SK-N-SH treated with all-trans-retinoic acid at 6 μM for 48 hours (cell line): ENCODE results near the gene TTYH2.

ENCODE experiments used
- CSRNP3 ChIP-seq: fragments of 250-450 bp; sonication (Bioruptor Pico); IDR thresholded peaks from 2 replicates; pipeline ENCODE4 v1.5.1; 2021; ENCODE audit warnings: mild to moderate bottlenecking, moderate library complexity
- ESRRG ChIP-seq: fragments of 250-450 bp; sonication (Bioruptor Pico); IDR thresholded peaks from 2 replicates; pipeline ENCODE4 v1.6.1; 2021; ENCODE audit warnings: mild to moderate bottlenecking
- RARB ChIP-seq: fragments of 250-450 bp; sonication (Bioruptor Pico); IDR thresholded peaks from 2 replicates; pipeline ENCODE4 v1.8.0; 2021; ENCODE audit warnings: mild to moderate bottlenecking, moderate library complexity
- TCF4 ChIP-seq: fragments of 250-450 bp; sonication (Bioruptor Pico); IDR thresholded peaks from 2 replicates; pipeline ENCODE4 v1.8.0; 2021; ENCODE audit warnings: mild to moderate bottlenecking, moderate library complexity, borderline replicate concordance
- ZC3H10 ChIP-seq: fragments of 250-450 bp; sonication (Bioruptor Pico); IDR thresholded peaks from 2 replicates; pipeline ENCODE4 v1.5.1; 2021; ENCODE audit warnings: mild to moderate bottlenecking, moderate library complexity
- ZNF565 ChIP-seq: fragments of 450-650 bp; formaldehyde crosslinking; conservative IDR thresholded peaks from 2 replicates; pipeline ENCODE4 v1.5.0; 2020; ENCODE audit warnings: low read depth, mild to moderate bottlenecking, moderate library complexity
- TF ChIP-seq, protein P1 (sequence below): fragments of 250-450 bp; sonication (Bioruptor Pico); IDR thresholded peaks from 2 replicates; pipeline ENCODE4 v1.5.1; 2020; ENCODE audit warnings: low read depth, mild to moderate bottlenecking, moderate library complexity

DNA sequence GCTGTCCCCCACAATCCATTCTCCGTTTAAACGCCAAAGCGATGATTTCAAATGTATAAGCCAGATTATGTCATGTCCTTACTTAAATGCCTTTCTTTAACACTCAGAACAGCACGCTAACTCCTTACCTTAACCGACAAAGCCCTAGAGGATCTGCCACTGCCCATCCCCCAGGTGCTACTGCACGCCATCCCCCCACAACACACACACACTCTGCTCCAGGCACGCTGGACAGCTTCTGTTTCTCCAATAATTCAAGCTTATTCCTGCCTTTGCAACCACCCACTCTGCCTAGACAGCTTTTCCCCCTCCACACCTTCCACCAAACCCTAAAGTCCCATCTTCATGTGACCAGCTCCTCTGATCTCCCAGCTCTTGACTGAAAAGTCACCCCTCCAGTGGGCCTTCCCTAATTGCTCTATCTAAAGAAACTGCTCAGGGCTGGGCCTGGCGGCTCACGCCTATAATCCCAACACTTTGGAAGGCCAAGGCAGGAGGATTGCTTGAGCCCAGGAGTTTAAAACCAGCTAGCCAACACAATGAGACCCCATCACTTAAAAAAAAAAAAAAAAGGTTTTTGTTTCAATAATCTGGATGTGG lies 48.8 kb upstream of the TTYH2 start:
- TF ChIP-seq TCF4 (CRISPR knock-in tag) (no peak), ZNF565 (CRISPR knock-in tag) (no peak), ZC3H10 (CRISPR knock-in tag) (no peak), CSRNP3 (CRISPR knock-in tag) (no peak), RARB (CRISPR knock-in tag) (no peak), ESRRG (no peak)
- TF ChIP-seq, protein P1, sequence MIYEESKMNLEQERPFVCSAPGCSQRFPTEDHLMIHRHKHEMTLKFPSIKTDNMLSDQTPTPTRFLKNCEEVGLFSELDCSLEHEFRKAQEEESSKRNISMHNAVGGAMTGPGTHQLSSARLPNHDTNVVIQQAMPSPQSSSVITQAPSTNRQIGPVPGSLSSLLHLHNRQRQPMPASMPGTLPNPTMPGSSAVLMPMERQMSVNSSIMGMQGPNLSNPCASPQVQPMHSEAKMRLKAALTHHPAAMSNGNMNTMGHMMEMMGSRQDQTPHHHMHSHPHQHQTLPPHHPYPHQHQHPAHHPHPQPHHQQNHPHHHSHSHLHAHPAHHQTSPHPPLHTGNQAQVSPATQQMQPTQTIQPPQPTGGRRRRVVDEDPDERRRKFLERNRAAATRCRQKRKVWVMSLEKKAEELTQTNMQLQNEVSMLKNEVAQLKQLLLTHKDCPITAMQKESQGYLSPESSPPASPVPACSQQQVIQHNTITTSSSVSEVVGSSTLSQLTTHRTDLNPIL, result no peak
